ENCODE measurements around the gene MAP1LC3C.

- TF ChIP-seq EZH2 (IDR thresholded peaks at IDR 0.05) (no peak), POLR2AphosphoS5 (IDR thresholded peaks at IDR 0.05; ENCODE audit: borderline replicate concordance, low read depth, low read length) (no peak), FOXP2 (optimal IDR thresholded peaks at IDR 0.05; ENCODE audit: control extremely low read depth, extremely low read length, insufficient read depth) (no peak)
These were observed 30.3 kb downstream of the MAP1LC3C start for GRCh38 chr1:241968611-241969010.
